Panc1 (cell line): ENCODE data around the gene MMP8. TPM values are rescaled to one million over a fixed set of nuclear protein-coding genes. Genes with fewer than 3 reads are reported as not detected.

Experiments
- ATAC-seq: fragments of 200-7000 bp; cut with Tn5 transposase; 2 replicates; pipeline ENCODE4 v1.9.1; 2020; ENCODE audit warnings: mild to moderate bottlenecking, moderate library complexity
- BruUV-seq: library from RNA; stranded (reverse); fragments of 400-500 nt; replicated peaks from 2 replicates; lab custom pipeline; 2021; lab: Mats Ljungman, UMichigan
- CTCF ChIA-PET: fragments of 300-600 bp; sonication (Branson Sonifier 250); formaldehyde crosslinking; loops from one replicate; lab custom pipeline; 2022; ENCODE audit warnings: antibody characterized with exemption; lab: Charles Lee
- POLR2A ChIA-PET: fragments of 300-600 bp; sonication (Branson Sonifier 250); formaldehyde crosslinking; loops from one replicate; lab custom pipeline; 2022; ENCODE audit warnings: antibody characterized with exemption; lab: Charles Lee
- DNase-seq: peaks from one replicate; pipeline ENCODE4 v3.0.0-alpha.2; 2010; ENCODE audit warnings: low read depth, low spot score
- H3K27ac ChIP-seq: 2 replicates; pipeline ENCODE4 v1.5.1; 2011; ENCODE audit warnings: mild to moderate bottlenecking, low read length, inconsistent platforms
- H3K27me3 ChIP-seq: fragments of 200-500 bp; sonication (Bioruptor generic); 2 replicates; pipeline ENCODE4 v1.6.0; 2014; ENCODE audit warnings: low read length, inconsistent platforms; ENCODE audit not compliant: control insufficient read depth, insufficient read depth
- H3K36me3 ChIP-seq: fragments of 200-500 bp; sonication (Bioruptor generic); 2 replicates; pipeline ENCODE4 v1.5.1; 2014; ENCODE audit warnings: inconsistent platforms, mild to moderate bottlenecking, low read length, moderate library complexity; ENCODE audit not compliant: control insufficient read depth, insufficient read depth
- H3K4me1 ChIP-seq: 2 replicates; pipeline ENCODE4 v1.5.1; 2011; ENCODE audit warnings: inconsistent platforms, mild to moderate bottlenecking, low read length, moderate library complexity; ENCODE audit not compliant: control insufficient read depth, insufficient read depth
- H3K4me3 ChIP-seq, 2 experiments: 2 replicates each; pipeline ENCODE4 v1.5.1; 2011 to 2012; ENCODE audit warnings: low read depth in 2 of 2, low read length in 2 of 2, mild to moderate bottlenecking in 2 of 2, inconsistent platforms in 1 of 2, moderate library complexity in 1 of 2
- H3K9me3 ChIP-seq: fragments of 200-500 bp; sonication (Bioruptor generic); 2 replicates; pipeline ENCODE4 v1.5.1; 2014; ENCODE audit warnings: low read depth, mild to moderate bottlenecking, inconsistent platforms, low read length, moderate library complexity; ENCODE audit not compliant: control insufficient read depth, insufficient read depth
- CTCF ChIP-seq: fragments of 450-650 bp; IDR thresholded peaks from 2 replicates; pipeline ENCODE4 v1.5.1; 2017; ENCODE audit warnings: mild to moderate bottlenecking
- POLR2AphosphoS5 ChIP-seq: IDR thresholded peaks from 2 replicates; pipeline ENCODE4 v1.6.1; 2012; ENCODE audit warnings: mild to moderate bottlenecking, low read depth, low read length, moderate library complexity
- REST ChIP-seq, 2 experiments: IDR thresholded peaks; 2 replicates each; pipeline ENCODE4 v1.6.1; 2011 to 2012; ENCODE audit warnings: low read depth in 2 of 2, control low read depth in 1 of 2, low read length in 1 of 2, mild to moderate bottlenecking in 1 of 2, moderate library complexity in 1 of 2; ENCODE audit not compliant: insufficient read depth in 1 of 2
- SIN3A ChIP-seq: IDR thresholded peaks from 2 replicates; pipeline ENCODE4 v1.6.1; 2012; ENCODE audit warnings: low read depth, mild to moderate bottlenecking, low read length, moderate library complexity, borderline replicate concordance; ENCODE audit not compliant: insufficient read depth
- TCF7L2 ChIP-seq: IDR thresholded peaks from 2 replicates; pipeline ENCODE4 v1.6.1; 2011; ENCODE audit warnings: mild to moderate bottlenecking, low read depth, low read length, inconsistent platforms
- in situ Hi-C: cut with HindIII; loops from 2 replicates; pipeline ENCODE4 v1.10.0; 2016; ENCODE audit warnings: low sequenced_read_pairs, low pct_unique_long_range_greater_than_20kb
- intact Hi-C: fragments of 100-400 bp; cut with micrococcal nuclease; formaldehyde crosslinking; loops from one replicate; pipeline ENCODE4 v1.10.0; 2022; ENCODE audit not compliant: unreplicated experiment
- total RNA-seq: library from RNA; stranded (reverse); gene quantifications from one replicate; pipeline ENCODE4 v1.2.1, GENCODE V29; 2021; ENCODE audit not compliant: unreplicated experiment

Gene MMP8
- total RNA-seq, 1 experiment from 2014 or later = not detected

GRCh38 chr11:102757823-102758549, 33.2 kb upstream of the MMP8 start:
- Histone ChIP-seq H3K27ac (no peak overlapping the region), H3K27me3 (peaks cover 3% of the 10 kb centered on the region; the same call in 1 of the 2 replicates), H3K9me3 (no peaks in the 10 kb centered on the region), H3K4me3 (no peak overlapping the region), H3K36me3 (no peaks in the 10 kb centered on the region), H3K4me1 (no peaks in the 10 kb centered on the region)
- TF ChIP-seq TCF7L2 (no peak), REST (IDR thresholded peaks at IDR 0.05; ENCODE audit: insufficient read depth in 1 of 2, low read depth in 2 of 2, low read length in 1 of 2) (no peak), POLR2AphosphoS5 (no peak), SIN3A (no peak), CTCF (no peak)
- in situ Hi-C loops (no loop called here), intact Hi-C loops (no loop called here)
- POLR2A ChIA-PET = no interaction called here
- ATAC-seq (no peak), DNase-seq (no peak)
- no TSS peak for BruUV-seq
- CTCF ChIA-PET = no interaction called here

- TF ChIP-seq TCF7L2 (no peak), REST (IDR thresholded peaks at IDR 0.05; ENCODE audit: insufficient read depth in 1 of 2, low read depth in 2 of 2, low read length in 1 of 2) (no peak), POLR2AphosphoS5 (no peak), CTCF (no peak), SIN3A (no peak)
- Histone ChIP-seq H3K27me3 (peaks cover 11% of the 10 kb centered on the region), H3K4me3 (no peak overlapping the region), H3K27ac (no peak overlapping the region), H3K9me3 (no peaks in the 10 kb centered on the region), H3K36me3 (no peaks in the 10 kb centered on the region), H3K4me1 (no peaks in the 10 kb centered on the region)
- ChIA-PET POLR2A (no interaction called here), CTCF (interaction anchor here (0.8 kb wide), 1 partner anchor 71 kb away, joined by 3 read pairs; no protein-coding TSS in a partner anchor)
- DNase-seq (no peak), ATAC-seq (no peak)
- BruUV-seq = no TSS peak
- intact Hi-C loops (no loop called here), in situ Hi-C loops (no loop called here)
Observed at GRCh38 chr11:102753267-102753666, 28.5 kb upstream of the MMP8 start.
